ENCODE results near the gene SYT2. TPM values are rescaled to one million over a fixed set of nuclear protein-coding genes. Genes with fewer than 3 reads are reported as not detected.

SYT2 gene
- polyA plus RNA-seq, 1 of the 3 experiments (the other 2 are of a cell fraction): 0.03 TPM

- peaks cover 35 to 45% of the 10 kb centered on the region in 2 experiments for H3K4me1 ChIP-seq (ENCODE audit: control insufficient read depth in 1 of 2, insufficient read depth in 2 of 2, low read depth in 1 of 2, low read length in 1 of 2)
- DNase-seq: peak; percentile 38
- no peaks in the 10 kb centered on the region for H3K79me2 ChIP-seq (ENCODE audit: insufficient read depth)
- H3K9ac ChIP-seq: no peak overlapping the region
- H3K9me2 ChIP-seq: no peaks in the 10 kb centered on the region
- H3F3A ChIP-seq (replicated peaks; ENCODE audit: insufficient read depth): peaks cover 10% of the 10 kb centered on the region
- 54% methylated on average over 2 of the region's 2 CpGs for whole genome bisulfite sequencing (ENCODE audit: low lambda C conversion rate)
- peaks cover 0 to 12% of the 10 kb centered on the region in 2 experiments for H3K36me3 ChIP-seq (replicated peaks in 1 of 2; ENCODE audit: control insufficient read depth in 1 of 2, insufficient read depth in 2 of 2, low read length in 1 of 2)
- no peak overlapping the region for H3K4me3 ChIP-seq (ENCODE audit: low read depth in 2 of 2, low read length in 1 of 2)
- no peak overlapping the region for H2AFZ ChIP-seq (ENCODE audit: low read depth)
- no peaks in the 10 kb centered on the region for H3K9me3 ChIP-seq
- no peaks in the 10 kb centered on the region for H4K20me1 ChIP-seq (ENCODE audit: insufficient read depth)
- POLR2A ChIA-PET: no interaction called here
- CTCF ChIA-PET: interaction anchor here (0.7 to 2.6 kb wide), 4 partner anchors 9 to 51 kb away, joined by 3 to 14 read pairs (median 8); no protein-coding TSS in a partner anchor
- H3K27ac ChIP-seq (ENCODE audit: low read depth in 2 of 2, low read length in 1 of 2): peak overlapping the region in 1 of 2 experiments; percentile 86; a peak in 2 of 4 replicates
- no peaks in the 10 kb centered on the region for H3K27me3 ChIP-seq (ENCODE audit: insufficient read depth)
- H3K4me2 ChIP-seq: no peak overlapping the region
- TF ChIP-seq TEAD4 (IDR thresholded peaks at IDR 0.05; ENCODE audit: borderline replicate concordance, insufficient read depth) (no peak), RAD21 (IDR thresholded peaks at IDR 0.05; ENCODE audit: low read length) (no peak; the same call in 1 of the 2 replicates), YY1 (IDR thresholded peaks at IDR 0.05; ENCODE audit: low read depth) (no peak), ELF1 (IDR thresholded peaks at IDR 0.05) (no peak), RFX5 (IDR thresholded peaks at IDR 0.05; ENCODE audit: low read length) (no peak), TAF1 (IDR thresholded peaks at IDR 0.05; ENCODE audit: borderline replicate concordance, low read depth, low read length) (no peak), TCF12 (IDR thresholded peaks at IDR 0.05) (no peak), RCOR1 (IDR thresholded peaks at IDR 0.05; ENCODE audit: low read length) (peak; percentile 74), MEF2A (IDR thresholded peaks at IDR 0.05; ENCODE audit: borderline replicate concordance, low read depth) (no peak), NFIC (IDR thresholded peaks at IDR 0.05; ENCODE audit: borderline replicate concordance) (no peak), NRF1 (IDR thresholded peaks at IDR 0.05; ENCODE audit: low read depth, low read length) (no peak), RXRA (IDR thresholded peaks at IDR 0.05; ENCODE audit: borderline replicate concordance, low read depth) (no peak), USF1 (IDR thresholded peaks at IDR 0.05; ENCODE audit: borderline replicate concordance, low read depth) (no peak), EP300 (IDR thresholded peaks at IDR 0.05; ENCODE audit: borderline replicate concordance in 1 of 2, low read depth in 1 of 2, low read length in 1 of 2) (peak in 1 of 2 experiments; percentile 67; a peak in 2 of 4 replicates), GABPA (IDR thresholded peaks at IDR 0.05; ENCODE audit: low read depth) (no peak), PBX3 (IDR thresholded peaks at IDR 0.05) (no peak), USF2 (IDR thresholded peaks at IDR 0.05; ENCODE audit: borderline replicate concordance, low read depth, low read length) (no peak), IRF3 (IDR thresholded peaks at IDR 0.05; ENCODE audit: low read depth, low read length) (no peak), REST (IDR thresholded peaks at IDR 0.05; ENCODE audit: low read depth, low read length) (no peak), FOSL2 (IDR thresholded peaks at IDR 0.05; ENCODE audit: borderline replicate concordance, low read depth) (no peak), SMC3 (IDR thresholded peaks at IDR 0.05; ENCODE audit: low read depth, low read length) (no peak), ZBTB33 (IDR thresholded peaks at IDR 0.05; ENCODE audit: borderline replicate concordance, low read depth) (no peak), GATA2 (CRISPR knock-in tag; IDR thresholded peaks at IDR 0.05) (peak; percentile 53; the same call in 1 of the 2 replicates), FOXJ3 (CRISPR knock-in tag; IDR thresholded peaks at IDR 0.05) (0 out of 2 replicates have a peak, but pooled peaks have one; percentile 46)
Measured at GRCh38 chr1:202564958-202565495, 145.2 kb downstream of the SYT2 start.

Measured in SK-N-SH (cell line).